Hematopoietic multipotent progenitor cell treated with erythropoietin and hydrocortisone succinate and interleukin-3 and kit ligand, for 6 days (in vitro differentiated cells): ENCODE results near the gene COL1A2.

Source experiments
- DNase-seq: peaks from one replicate; pipeline ENCODE4 v3.0.0-alpha.2; 2015

The COL1A2 gene

GRCh38 chr7:94386416-94386815 is 8.3 kb upstream of the COL1A2 start:
- no peak for DNase-seq

- no peak for DNase-seq
Measured at GRCh38 chr7:94388540-94388939, 6.2 kb upstream of the COL1A2 start.

DNA sequence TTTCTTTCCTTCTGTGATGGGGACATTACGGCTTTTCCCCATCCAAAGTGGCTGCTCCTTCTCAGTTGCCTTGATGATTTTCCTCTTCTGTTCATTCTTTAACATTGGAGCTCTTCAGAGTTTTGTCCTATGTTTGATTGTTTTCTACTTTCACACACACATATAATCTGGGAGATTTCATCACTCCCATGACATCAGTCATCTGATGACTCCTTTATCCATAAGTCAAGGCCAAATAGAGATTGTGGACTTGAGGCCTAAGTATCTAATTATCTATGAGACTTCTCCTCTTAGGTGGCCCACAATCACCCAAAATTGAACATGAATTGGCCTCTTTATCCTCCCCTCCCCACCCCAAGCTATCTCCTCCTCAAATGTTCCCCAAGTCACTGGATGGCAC is 5.3 kb upstream of the COL1A2 start:
- no peak for DNase-seq

DNA sequence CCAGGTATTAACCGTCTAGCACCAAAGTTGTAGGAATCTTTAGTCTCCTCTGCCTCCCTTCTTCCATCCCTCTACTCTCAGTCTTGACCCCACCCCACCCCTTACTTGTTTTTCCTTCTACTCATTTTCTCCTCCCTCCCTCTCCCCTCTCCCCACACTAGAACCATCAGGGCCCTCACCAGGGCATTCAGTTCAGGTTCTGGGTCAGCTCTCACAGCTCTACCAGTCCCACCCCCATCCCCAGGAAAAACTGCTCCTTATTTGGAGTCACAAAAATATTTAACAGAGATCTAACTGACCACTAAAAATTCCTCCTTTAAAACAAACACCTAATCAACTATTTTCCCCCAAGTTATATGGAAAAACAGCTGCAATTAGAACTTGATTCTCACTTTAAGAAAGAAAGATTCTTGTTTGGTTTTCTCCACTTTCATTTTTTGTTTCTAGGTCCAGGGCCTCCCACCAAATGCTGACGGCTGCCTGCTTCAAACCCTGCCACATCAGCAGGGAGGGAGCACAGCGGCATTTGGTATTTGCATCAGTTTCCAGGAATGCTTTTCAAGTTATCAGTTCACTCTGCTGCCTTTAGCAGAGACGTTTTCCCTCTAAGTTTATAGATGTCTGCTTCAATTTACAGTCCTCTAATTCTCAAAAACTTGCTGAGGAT is 2.8 kb upstream of the COL1A2 start:
- DNase-seq: no peak

- DNase-seq: no peak
Measured at GRCh38 chr7:94392393-94392786, 2.3 kb upstream of the COL1A2 start.

- no peak for DNase-seq
Measured at GRCh38 chr7:94393246-94394108, 1.2 kb upstream of the COL1A2 start.

- no peak for DNase-seq
Measured at GRCh38 chr7:94394109-94394436, 622 bp upstream of the COL1A2 start.

DNA sequence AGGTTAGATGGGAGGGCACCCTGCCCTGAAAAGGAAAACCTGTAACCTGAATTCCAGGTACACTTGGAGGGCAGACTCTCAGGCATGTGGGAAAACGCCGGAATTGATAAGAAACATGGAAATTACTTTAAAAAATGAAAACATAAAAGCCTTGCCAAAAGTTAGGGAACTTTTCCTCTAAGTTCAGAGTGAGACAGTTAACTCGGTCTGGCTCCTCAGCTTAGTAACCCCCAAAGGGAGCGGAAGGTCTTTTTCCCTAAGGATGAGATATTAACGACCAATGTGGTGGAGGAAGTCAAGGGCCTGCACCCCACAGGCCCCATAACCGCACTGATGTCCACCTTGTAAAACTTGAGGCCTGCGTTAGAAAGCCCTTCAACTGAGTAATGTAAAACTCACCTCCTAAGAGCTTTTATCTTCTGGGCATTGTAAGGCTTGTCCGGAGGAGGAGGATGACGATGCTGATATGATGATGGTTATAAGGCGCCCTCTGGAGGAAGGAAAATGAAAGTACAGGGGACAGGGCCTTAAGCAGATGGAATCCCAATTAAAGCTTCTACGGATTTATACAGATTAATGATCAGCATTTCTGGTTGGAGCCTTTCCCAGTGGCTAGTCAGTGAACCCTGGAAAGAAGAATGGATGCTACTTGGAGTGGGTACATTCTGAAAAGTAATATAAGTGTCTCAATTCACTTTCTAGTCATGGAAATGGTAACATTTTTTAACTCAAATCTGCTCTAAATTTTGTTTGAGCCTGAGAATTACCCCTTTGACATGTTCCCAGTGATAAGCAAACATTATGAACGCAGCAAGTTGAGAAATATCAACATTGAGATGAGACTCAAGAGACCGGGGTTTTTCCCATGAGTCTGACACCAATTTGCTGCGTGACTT is 694 bp downstream of the COL1A2 start:
- DNase-seq: peak; percentile 75

DNA sequence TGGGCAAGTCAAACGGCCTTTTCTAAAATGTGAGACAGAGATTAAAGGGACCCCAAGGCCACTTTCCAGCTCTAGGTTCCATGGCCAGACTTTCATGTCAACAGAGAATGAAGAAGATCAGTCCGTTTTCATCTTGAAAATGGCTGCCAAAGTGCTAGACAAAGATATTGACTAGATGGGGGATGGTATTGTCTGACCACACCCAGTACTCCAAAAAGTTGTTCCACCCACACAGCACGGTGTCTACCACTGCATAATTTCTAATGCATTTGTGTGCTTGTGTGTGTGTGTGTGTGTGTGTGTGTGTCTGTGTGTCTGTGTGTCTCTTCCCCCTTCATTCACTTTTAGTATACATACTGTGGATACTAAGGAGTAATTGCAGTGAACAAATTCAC is 1.3 kb downstream of the COL1A2 start:
- DNase-seq: no peak

- DNase-seq: no peak
Measured at GRCh38 chr7:94396596-94396995, 1.9 kb downstream of the COL1A2 start.

DNA sequence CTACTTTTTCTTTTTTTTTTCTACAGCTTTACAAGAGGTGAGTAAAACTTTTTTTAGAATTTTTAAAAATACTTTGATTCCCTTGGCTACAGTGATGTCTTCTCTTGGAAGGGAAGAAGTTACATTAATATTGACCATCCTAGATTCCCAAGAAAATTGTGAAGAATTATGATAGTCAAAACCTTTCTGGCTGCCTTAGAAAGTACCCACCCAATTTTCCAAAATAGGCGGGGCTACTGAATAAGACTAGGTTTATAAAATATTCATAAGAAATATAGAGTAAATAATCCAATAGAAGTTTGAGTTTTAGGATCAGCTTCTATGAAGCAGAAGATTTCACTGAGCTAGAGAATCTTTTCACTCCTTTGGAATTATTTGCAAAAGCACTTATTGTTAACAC is 3.0 kb downstream of the COL1A2 start:
- no peak for DNase-seq

DNA sequence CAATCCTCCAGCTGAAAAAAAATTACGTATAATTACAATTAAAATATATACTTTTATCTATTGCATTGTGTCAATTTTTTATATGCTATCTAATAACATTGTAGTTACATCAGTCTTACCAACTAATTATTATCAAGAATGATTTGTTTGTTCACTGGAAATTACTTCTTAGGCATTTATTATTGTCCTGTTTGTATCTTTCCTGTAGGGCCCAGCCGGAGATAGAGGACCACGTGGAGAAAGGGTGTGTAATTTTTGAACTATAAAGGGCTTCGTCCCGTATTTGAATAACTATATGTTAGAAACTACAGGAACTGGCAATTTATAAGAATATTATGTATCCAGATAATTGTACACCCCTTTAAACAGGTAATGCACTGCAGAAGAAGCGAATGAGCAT is 4.1 kb downstream of the COL1A2 start:
- DNase-seq: no peak

DNA sequence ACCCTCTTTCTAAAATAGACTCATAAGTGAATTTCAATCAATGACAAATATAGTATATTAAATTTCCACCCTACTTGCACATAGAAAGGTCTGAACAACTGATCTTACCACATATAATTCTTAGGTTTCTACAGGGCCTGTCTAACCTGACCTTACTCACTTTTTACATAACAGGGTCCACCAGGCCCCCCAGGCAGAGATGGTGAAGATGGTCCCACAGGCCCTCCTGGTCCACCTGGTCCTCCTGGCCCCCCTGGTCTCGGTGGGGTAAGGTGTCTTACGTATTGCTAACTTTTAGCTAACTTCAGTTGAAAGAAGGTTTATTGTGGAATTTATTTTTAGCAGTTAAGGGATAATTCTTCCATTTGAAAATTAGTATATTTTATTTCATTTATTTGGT is 5.3 kb downstream of the COL1A2 start:
- no peak for DNase-seq

DNA sequence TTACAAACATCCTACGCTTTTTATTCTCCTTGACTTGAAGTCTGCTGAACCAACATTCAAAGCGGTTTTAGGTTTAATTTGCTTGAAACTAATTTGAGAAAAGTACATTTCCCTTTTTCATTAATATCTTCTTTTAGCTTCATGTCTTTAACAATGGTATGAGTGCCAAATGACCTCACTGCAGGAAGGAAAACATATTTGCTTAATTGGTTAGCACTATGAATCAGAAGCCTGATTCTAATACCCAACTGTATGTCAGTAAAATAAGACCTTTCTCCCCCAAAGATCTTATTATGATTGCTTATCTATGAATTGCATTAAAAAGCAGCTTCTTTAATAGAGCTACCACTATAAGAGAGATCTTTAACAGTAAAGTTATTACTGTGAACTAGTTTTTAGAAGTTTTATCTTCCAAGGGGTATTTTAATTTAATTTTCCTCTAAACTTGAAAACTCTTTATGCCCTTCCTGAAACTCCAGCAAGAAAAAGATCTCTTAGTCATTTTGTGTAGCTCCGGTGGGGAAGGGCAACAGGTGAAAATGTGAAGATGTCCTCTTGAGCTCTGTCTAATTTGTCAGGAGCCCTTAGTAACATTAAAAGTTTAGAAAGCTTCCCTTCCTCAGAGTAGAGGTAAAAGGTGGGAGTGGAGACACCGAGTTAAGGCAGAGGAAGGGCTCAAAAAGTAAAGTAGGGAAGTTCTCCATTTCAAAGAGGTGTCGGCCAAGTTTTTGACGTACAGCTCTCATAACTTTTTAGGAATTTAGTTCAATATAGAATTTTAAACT is 6.1 kb downstream of the COL1A2 start:
- DNase-seq: no peak

- no peak for DNase-seq
Measured at GRCh38 chr7:94401428-94401814, 6.7 kb downstream of the COL1A2 start.

DNA sequence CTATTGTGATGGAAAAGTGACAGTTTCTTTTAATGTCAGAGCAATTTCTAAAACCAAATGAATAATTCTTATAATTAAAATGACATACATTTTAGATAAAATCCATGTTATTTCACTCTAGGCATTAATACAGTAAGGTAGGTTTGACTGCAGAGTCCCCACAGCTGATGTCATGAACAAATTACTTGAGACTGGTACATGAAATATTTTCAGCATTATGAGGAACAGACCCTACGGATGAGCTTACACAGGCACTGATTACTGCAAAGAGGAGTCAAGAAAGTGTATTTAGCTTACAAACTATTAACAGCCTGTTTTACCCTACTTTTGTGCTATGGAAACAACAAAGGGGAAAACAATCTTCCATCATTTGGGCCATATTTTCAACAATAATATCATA is 8.9 kb downstream of the COL1A2 start:
- DNase-seq: no peak

DNA sequence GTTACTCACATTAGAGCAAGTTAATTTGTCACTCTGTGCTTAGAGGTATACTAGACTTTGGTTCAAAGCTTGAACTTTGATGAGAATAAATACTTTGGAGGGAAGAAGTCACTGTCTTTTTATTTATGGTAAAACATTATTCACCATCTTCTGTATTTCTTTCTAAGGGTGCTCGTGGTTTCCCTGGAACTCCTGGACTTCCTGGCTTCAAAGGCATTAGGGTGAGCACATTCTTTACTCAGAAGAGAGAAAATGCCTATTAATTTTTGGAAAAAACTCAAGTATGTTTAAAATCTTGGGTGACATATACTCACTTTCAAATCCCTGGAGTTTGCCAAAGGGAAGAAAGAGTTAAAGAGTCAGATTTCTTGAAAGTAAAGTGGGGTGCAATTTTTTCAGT is 10.8 kb downstream of the COL1A2 start:
- no peak for DNase-seq

DNA sequence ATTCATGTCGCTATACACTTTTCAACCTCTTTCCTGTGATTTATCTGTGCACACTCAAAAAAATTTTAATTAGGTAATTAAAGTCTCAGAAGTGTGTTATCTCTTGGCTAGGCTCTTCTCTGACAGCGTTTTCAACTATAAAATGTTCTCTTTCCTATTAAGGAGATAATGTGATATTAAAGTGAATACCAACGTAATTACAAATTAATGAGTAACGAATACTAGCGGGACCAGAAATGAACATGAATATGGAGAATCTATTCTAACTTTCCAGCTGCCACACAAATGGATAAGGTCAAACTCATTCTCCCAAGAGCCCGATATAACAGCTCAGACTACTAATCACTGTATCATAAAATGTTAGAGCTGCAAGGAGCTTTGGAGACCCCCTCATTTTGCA is 12.0 kb downstream of the COL1A2 start:
- no peak for DNase-seq

GRCh38 chr7:94409200-94409948 is 14.7 kb downstream of the COL1A2 start:
- no peak for DNase-seq

GRCh38 chr7:94410413-94411187 is 15.9 kb downstream of the COL1A2 start:
- no peak for DNase-seq

GRCh38 chr7:94411188-94411466 is 16.4 kb downstream of the COL1A2 start:
- no peak for DNase-seq
